AG08395 (cell line): ENCODE results near the gene GRPEL1.

Experiments used
- DNase-seq: peaks from one replicate; pipeline ENCODE4 v3.0.0; 2012; ENCODE audit warnings: mixed read lengths, low spot score

GRPEL1 gene

DNA sequence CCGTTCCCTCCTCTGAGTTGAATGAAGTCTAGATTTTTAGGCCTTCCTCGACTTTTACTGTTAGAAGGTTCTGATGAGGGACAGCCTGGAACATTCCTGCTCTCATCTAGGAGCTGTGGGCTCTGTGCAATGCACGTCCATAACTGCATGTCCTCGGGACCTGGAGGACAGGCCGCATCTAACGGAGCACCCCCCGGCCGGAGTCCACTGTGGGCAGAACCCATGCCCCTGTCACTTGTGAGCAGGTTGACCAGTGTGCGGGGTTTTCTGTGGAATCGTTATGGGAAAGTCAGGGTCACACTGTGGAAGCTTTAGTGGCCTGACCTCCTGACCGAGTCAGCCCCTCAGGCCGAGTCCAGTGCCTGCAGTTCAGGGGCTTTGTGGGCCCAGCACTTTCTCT lies 44.0 kb downstream of the GRPEL1 start:
- DNase-seq = no peak

DNA sequence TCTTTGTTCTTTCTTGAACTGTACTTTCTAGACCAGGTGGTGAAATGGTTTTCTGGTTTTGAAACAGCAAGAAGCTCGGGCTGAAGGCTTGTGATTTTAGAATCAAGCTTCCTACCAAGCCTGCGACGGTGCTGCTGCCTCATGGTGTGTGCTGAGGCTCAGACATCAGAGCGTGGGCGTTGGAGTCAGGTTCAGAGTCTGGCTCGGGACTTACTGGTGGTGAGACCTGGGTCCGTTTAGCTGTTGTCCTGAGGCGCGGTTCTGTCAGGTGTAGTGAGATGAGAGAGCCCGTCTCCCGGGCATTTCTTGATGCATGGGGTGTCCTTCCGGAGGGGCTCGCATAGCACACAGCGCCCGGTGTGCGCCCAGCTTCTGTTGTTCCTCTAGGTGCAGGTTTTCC lies 44.4 kb downstream of the GRPEL1 start:
- no peak for DNase-seq

DNA sequence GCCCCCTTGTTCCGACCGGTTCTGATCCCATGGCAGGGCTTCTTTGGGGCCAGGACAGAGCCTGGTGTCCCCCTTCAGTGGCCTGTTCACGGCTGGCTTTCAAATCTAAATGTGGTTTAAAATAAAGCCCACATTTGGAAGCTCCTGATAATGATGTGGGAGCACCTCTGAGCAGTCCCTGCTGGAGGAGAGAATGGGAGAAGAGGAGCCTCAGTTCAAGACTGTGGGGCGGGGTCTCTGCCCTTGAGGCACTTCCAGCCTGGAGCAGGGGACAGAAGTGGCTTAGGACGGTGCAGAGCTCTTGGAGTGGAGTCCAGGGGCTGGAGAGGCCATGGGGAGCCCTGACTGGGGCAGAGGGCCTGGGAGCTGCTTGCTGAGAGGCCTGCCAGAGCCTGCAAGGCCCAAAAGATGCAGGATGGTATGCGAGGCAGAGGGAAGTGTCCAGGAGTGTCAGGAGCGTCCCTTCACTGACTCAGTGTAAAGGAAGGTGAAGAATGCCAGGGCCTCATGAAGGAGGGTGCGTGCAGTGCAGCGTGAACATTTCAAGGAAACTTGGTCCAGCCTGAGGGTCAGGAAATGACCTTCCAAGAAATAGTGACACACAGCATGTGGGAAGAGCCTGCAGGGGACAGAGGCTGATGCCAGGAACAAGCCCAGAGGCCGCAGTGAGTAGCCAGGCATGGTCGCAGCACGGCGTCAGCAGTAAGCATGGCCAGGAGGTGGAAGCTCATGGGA lies 45.8 kb downstream of the GRPEL1 start:
- peak; percentile 93 for DNase-seq

DNA sequence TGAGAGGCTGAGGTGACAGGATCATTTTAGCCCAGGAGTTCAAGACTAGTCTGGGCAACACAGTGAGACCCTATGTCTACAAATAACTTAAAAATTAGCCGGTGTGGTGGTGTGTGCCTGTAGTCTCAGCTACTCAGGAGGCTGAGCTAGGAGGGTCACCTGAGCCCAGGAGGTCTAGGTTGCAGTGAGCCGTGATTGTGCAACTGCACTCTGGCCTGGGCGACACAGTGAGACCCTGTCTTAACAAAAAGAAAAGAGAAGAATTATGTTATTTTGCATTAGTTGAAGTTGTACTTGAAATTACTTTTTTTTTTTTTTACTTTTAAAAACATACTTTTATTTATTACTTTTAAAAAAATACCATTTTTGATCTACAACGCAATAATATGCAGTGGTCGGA lies 46.5 kb downstream of the GRPEL1 start:
- no peak for DNase-seq

DNA sequence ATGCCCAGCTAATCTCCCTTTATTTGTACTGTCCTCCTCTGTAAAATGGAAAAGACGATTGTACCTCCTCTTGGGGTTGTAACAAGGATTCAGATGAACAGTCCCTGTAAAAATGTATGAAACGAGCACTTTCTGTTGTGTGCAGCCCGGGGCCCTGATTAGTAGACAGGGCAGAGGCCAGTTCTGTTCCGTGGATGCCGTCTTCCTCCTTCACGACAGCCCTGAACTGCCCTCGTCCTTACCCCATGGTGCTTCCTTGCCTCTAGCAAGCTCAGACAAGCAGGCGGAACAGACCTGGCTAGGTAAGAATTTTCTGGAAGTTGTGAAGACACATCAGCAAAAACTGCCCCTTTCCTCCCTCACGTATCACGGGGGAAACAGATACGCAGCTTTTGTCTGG lies 47.0 kb downstream of the GRPEL1 start:
- DNase-seq = no peak

DNA sequence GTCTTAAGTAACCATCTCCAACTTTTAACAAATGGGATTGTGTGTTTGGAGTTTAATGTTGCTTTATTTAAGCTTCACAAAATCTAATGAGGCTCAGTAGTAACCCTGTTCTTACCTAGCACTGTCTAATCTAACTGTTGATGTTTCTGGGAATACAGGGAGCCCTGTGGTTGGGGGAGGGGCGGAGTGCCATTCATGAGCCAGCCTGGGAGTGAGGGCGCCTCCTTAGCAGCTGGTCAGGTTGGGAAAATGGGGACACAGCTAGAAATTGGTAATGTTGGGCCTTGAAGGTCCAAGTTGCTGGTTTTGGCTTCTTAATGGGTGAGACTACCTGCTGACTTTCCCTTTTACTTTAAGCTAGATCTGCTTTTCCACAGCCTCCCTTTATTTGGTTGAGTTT lies 47.6 kb downstream of the GRPEL1 start:
- no peak for DNase-seq

DNA sequence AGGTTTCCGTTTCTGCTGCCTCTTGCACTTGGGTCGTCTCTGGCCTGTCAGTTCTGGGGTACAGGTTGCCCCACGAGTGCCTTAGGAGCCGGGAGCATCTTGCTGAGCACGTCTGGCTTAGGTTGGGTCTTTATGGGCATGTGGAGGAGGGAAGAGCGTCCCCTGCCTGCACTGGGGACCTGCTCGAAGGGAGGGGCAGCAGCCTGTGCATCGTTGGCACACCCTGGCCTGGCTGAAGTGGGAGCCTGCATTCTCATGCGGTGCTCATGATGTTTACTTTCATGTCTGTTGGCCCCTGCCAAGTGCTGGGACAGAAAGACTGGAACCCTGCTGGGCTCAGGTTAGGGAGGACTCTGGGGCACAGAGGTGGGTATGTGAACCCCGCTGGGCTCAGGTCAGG lies 48.5 kb downstream of the GRPEL1 start:
- no peak for DNase-seq

DNA sequence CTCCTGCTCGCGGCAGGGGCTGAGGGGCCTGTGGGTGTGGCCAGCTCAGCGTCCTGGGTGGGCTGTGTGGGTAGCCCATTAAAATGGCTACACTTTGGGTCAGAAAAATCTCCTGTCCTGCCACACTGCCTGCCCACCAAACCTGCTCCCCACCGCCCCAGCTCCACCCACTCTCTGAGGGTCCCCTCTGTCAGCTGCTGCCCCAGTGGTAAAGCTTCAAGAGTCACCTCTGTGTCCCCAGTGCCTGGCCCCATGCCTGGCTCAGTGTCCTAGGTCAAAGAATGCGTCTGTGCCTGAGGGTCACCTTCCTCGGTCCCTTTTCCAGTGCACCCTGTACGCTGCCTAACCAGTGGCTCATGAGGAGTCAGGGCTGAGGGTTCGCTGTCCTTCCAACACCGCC lies 49.6 kb downstream of the GRPEL1 start:
- no peak for DNase-seq

DNA sequence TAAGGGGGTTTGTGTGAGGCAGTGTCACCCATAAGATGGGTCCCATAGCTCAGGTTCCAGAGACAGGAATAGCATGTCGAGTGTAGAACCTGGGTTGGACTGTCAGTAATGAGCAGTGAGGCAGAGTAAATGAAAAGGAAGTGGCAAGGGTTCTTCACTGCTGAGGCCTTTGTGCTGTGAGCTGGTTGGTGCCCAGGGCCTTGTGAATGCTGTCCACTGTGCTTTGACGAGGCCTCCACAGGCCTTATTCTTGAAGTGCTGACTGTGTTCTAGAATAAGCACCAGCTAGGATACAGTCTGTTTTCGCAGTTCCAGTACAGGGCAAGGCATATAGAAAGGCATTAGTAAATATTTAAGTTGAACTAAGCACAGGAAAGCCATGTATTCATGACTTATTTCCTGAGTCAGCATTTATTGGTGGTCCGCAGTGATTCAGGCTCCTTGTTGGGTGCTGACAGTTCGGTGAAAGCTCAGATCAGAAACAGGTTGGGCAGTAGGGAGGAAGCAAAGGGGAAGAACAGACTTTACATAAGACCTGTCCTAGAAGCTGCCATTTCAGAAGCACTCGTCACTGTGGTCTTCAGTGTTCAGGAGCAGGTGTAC lies 50.3 kb downstream of the GRPEL1 start:
- no peak for DNase-seq

DNA sequence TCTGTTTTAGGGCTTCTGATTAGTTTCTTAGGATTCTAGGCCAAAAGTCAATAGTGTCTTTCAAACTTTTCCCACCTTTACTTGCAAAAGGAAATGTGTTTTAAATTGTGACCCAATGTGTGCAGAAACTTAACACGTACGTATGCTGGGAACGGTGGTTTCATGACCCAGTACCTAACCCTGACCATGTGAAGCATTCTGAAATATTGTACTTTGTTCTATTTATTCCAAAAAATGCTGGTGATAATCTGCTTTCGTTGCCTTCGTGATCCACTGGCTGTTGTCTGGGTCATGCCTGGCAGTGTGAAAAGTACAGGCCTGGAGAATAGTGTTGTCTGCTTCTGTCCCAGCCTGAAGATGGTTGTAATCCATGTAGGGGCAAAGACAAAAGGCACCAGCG lies 51.4 kb downstream of the GRPEL1 start:
- DNase-seq = no peak

DNA sequence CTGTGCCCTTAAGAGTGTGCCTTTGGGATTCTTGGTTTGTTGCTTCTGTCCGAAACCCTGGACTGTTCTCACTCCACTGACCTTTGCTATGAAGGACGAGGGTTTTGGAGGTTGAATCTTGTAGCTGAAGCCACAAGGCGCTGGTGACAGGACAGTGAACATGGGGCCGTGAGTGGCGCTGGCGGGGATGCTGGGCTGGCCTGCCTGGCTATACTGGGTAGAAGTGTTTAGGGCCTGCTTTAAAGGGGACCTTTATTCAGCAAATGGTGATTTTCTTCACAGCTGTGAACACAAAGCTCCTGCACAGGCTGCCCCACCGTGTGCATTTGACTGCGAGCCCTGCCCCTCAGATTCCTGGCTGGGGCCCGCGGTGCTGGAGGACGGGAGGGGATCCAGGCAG lies 51.8 kb downstream of the GRPEL1 start:
- DNase-seq = no peak

DNA sequence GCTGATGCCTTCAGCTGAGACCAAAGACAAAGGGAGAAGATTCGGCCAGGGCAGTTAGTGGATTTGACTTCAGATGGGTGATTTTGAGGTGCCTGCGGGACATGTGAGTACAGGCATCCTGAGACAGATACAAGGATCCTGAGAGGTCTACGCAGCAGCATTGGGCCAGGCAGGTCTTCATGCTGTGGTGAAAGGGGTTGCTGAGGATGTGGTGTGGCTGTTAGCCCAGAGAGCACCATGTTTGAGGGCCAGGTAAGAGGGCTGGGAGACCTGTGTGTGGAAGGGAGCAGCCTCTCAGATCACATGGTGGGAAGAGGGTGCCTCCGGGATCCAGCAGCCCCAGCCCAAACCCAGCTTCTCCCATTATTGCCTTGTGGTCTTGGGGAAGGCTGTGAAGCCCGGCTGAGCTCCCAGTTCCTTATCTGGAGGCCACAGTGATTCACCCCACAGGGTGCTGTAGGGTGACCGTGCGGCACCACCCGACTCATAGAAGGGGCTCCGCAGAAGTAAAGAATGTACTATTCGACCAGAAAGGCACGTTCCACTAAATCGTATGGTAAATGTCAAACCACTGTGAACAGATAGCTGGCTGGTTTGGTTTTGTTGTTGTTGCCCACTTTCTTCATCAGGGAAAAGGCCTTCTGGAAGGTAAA lies 52.4 kb downstream of the GRPEL1 start:
- no peak for DNase-seq

DNA sequence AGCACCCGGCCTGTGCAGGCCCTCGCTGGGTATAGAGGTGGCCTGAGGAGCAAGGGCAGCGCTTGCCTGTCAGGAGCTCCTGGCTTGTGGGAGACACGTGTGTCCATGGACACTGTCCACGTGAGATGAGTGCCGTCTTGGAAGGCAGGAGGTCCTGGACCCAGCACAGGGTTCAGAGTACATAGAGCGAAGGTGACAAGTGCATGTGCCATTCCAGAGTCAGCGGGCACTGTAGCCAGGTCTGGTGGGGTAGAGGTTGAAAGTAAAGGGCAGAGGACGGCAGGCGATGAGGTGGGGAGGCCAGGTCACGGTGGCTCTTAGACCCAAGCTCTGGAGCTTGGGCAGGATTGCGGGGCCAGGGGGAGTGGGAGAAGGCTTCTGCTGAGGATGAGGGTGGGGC lies 53.0 kb downstream of the GRPEL1 start:
- DNase-seq = no peak

DNA sequence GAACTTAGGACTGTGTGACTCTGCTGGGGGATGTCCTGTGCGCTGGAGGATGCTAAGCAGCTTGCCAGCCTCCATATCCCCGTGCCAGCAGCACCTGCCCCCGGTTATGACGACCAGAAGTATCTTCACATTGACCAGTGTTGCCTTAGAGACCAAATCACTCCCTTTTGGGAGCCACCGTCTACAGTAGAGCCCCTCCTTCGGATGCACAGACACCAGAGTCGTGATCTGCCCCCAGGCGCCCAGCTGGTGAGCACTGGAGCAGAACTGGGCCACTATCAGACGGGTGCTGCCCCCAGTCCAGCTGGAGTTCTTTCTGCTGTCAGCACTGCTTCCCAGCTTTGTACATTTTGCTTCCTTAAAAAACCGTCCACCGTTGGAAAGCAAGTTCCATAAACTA lies 54.7 kb downstream of the GRPEL1 start:
- DNase-seq = no peak

DNA sequence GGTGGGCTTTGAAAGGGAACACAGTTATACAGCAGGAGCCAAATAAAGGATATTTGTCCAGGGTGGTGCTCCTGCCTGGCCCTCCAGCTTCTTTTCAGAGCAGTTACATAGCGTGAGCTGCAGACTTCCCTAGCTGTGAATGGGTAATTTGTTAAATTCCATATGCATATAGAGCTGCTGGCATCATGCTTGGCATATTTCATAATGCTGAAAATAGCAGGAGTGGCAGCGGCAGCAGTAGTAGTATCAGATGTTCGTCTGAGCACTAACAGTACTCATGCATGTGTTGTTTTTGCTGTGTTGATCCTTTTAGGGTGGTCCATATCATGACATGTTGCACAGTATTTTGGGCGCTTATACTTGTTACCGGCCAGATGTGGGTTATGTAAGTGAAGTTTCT lies 58.3 kb downstream of the GRPEL1 start:
- DNase-seq = no peak
